GM18499 (cell line): ENCODE results near the gene GET4.
"Not testable (repeated sequence)": the region's sequence is repeated elsewhere in the genome, so short reads cannot be mapped to it uniquely, and the experiment has no call there.

Experiments used
- ATAC-seq: cut with Tn5 transposase; IDR thresholded peaks from one replicate; pipeline ENCODE4 v1.9.1; 2021; ENCODE audit warnings: moderate number of reproducible peaks; ENCODE audit not compliant: insufficient read depth, unreplicated experiment

The GET4 gene

DNA sequence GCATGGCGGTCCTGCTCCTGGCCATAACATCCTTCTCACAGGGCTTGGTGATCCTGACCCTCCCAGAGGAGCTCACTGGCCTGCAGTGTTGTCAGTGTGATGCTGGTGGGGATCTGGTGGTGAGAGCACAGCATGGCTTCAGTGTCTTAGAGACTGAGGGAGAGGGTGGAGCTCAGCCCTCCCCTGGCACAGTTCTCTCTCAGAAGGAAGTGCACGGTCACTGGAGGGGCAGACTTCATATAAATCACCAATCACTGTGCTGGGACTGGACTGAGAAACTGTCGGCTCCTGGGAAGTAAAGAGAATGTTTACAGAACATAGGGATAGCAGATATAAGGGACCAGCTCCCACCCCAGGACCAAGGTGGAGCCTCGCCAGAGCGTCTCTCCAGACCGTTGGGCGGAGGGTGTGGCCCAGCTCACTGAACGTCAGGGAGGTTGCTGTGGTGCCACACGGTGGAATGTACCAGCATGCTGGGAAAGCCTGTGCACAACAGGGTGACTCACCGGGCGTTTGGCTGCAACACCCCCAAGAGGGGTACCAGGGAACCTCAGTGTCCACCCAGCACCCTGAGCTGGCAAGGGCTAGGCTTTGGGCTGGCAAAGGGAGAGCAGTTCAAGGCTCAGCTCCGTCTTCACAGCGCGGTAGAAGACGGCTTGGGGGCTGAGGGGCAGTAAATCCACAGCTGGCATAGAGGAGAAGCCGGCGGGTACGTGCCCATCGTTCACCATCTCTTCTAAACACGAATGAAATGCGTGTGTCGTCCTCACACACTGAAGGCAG, 8.8 kb upstream of the GET4 start:
- ATAC-seq, result no peak

DNA sequence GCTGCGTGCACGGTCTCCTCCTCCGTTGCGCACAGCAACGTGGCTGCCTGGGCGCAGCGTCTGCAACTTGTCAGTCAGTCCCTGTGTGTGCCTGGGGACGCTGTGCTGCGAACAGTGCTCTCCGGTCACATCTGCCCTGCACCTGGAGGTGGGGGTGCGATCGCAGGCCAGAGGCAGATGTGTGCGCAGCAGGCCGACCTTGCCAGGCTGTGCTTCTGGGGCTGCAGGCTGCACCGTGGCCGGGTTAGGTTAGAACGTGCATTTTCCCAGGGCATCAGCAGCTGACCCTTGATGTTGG, 8.2 kb upstream of the GET4 start:
- no peak for ATAC-seq

DNA sequence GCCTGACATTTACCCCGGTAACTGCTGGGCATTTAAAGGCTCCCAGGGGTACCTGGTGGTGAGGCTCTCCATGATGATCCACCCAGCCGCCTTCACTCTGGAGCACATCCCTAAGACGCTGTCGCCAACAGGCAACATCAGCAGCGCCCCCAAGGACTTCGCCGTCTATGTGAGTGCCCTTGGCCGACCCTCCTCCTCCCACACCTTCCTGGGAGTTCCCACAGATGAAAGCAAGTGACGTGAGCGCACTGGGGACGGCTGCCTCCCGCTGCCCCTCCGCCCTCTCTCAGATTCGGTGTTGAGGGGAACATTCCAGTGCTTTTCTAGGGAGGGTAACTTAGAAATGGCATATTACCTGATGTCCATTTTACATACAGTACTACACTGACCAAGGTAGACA, 7.0 kb upstream of the GET4 start:
- ATAC-seq, result no peak

DNA sequence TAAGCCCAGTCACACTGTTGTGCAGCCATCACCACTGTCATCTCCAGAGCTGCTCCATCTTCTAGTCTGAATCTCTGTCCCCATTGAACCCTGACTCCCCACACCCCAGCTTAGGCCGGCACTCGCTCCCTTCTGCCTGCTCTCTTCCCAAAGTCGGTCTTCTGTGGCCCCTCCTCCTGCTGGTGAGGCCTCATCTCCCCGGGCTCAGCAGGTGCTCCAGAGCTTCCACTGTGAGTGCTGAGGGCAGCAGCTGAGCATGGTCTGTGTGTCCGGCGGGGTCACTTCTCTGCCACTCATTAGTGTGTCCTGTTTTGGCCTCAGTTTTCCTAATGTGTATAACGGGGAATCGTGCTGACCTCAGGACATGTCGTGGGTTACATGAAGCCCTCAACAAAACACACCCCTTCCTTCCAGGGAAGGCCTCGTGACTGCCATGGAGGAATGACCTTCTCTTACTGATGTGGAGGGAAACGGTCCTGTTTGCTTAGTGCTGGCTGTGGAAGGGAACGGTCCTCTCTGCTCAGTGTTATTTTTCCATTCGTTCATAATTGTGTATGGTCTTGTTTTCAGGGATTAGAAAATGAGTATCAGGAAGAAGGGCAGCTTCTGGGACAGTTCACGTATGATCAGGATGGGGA, 4.3 kb upstream of the GET4 start:
- no peak for ATAC-seq

DNA sequence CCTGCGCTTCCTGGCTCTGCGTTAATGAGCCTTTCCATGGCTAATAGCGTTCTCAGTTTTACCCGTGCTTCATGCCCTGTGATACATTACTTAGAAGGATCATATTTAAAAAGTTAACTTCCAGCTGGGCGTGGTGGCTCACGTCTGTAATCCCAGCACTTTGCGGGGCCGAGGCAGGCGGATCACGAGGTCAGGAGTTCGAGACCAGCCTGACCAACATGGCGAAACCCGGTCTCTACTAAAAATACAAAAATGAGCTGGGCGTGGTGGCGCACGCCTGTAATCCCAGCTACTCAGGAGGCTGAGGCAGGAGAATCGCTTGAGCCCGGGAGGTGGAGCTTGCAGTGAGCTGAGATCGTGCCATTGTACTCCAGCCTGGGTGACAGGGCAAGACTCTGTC, 3.7 kb upstream of the GET4 start:
- not testable (repeated sequence) for ATAC-seq

DNA sequence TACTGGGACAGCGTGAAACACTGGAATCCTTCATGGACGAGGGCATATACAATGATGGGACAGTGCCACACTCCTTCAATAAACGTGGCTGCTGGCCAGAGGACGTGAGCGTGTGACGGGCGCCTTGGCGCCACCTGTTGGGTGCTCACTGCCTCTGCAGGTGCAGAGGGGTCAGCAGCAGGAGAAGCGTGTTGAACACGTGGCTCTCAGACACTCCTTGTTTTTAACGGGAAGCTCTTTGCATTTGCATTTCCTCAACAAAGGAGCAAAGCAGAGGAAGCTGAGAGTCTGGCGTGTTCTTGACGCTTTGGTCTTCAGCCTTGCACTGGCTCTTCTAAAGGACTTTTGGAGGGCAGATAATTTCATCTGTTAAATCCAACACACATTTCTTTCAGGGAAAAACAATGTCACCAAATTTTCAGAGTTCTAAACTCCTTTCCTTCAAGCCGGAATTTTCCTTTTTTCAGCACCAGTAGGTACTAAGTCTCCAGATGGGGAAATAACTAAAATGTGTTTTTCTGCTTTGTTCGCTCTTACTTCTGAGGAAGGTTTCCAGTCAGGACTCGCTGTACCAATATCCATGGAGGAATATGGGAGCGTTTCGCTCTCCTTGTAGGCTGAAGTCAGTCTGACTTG, 2.9 kb upstream of the GET4 start:
- no peak for ATAC-seq

DNA sequence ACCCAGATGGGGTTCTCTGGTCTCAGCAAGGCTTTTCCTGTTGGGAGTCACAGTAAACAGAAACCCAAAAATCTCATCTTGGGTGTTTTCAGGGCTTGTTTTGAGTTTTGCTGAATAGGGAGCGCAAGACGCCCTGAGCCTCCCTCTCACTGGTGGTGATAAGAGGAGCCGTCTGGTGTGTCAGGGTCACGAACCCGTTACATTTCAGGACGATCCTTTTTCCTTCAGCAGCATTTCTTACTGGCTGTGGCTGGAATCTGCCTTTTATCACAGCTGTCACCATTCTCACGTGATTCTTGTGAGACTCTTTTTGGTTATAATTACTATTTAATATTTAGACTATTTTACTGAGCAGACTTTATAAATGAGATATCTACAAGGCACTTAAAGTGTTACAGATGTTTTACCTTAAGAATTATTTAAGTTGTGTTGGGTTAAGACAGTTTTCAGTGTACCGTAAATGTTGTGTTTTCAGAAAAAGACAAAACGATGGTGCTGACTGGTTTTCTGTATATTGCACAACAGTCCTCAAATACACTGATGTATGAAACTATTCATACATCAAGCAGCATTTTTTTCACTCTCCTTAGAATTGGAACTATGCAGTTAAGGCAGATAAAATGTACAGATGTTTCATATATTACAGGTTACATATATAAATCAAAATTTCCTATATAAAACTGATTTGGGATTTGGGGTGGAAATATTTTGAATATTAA, 2.2 kb upstream of the GET4 start:
- ATAC-seq, result no peak

DNA sequence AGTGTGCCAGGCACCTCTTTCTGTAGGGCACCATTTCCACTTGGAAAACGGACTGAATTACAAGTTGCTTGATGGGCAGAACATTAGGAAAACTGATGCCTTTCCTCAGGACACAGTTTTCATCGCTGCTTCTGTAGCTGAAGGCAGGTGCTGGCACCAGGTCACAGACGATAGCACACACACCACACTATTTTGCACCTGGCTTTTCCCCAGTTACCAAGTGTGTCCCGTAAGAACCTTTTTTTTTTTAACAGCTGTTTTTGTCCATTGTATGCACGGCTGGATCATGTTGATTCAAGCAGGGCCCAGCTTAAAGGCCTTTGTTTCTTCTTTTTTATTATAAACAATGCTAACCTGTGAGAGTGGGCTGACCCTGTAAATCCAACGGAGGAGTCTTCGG, 1.3 kb upstream of the GET4 start:
- ATAC-seq, result no peak

DNA sequence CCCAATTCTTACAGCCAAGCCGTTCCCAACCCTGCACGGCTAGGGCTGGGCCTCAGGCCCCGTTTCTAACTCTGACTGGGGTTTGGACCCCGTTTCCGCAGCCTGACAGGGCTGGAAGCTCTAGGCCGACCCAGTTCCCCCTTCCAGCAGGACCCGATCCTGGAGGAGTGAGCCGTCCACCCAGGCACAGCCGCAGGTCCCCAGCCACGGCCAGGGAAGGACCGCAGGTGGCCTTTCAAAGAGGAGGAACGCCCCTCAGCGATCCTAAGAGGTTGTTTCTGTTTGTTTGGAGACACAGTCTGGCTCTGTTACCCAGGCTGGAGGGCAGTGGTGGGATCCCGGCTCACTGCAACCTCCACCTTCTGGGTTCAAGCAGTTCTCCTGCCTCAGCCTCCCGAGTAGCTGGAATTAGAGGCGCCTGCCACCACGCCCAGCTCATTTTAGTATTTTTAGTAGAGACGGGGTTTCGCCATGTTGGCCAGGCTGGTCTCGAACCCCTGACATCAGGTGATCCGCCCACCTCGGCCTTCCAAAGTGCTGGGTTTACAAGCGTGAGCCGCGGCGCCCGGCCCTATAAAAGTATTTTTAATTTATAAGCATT, 778 bp upstream of the GET4 start:
- no peak for ATAC-seq

DNA sequence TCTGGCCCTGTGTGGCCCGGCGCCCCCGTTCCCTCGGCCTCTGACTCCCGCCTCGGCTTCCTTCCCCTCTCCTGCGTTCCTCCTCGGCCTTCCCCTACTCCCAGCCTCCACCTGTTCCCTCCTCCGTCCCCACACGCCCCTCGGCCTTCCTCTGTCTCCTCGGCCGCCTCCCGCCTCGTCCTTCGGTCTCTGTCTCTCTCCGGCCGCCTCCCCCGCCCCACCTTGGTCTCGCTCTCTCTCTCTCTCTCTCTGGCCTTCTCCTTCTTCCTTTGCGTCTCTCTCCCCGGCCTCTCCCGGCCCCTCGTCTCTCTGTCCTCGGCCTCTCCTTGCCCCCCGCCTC, 588 bp downstream of the GET4 start:
- no peak for ATAC-seq

DNA sequence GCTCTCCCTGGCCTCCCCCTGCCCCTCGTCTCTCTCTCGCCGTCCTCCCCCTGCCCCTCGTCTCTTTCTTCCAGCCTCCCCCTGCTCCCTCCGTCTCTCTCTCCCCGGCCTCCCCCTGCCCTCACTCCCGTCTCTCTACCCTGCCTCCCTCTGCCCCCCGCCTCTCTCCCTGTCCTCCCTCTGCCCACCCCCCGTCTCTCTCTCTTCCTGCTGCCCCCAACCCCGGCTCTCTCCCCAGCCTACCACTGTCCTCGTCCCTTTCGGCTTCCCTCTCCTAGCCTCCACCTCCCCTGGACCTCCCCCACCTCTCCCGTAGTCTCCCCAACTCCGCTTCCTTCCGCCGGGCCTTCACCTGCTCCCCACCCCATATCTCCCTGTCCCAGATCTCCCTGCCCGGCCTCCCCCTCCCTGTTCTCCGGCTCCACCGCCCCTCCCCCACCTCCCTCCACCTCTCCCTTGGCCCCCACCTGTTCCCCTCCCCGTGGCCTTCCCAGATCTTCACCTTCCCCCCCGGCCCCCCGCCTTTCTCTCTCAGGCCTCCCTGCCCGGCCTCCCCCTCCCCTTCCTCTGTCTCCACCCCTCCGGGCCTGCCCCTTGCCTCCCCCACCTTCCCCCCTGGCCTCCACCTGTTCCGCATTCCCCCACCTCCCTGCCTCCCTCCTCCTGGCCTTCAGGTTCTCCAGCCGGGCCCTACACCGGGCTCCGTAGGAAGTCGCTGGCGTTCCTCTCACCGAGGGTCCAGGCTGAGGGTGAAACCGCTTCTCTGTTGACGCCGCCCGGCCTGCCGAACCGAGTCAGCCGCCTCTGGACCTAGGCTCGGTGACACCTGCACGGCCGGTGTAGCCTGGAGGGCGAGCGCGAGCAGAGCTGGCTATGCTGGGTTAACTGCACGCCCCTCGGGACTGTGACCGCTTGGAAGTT, 1.2 kb downstream of the GET4 start:
- ATAC-seq, result no peak

DNA sequence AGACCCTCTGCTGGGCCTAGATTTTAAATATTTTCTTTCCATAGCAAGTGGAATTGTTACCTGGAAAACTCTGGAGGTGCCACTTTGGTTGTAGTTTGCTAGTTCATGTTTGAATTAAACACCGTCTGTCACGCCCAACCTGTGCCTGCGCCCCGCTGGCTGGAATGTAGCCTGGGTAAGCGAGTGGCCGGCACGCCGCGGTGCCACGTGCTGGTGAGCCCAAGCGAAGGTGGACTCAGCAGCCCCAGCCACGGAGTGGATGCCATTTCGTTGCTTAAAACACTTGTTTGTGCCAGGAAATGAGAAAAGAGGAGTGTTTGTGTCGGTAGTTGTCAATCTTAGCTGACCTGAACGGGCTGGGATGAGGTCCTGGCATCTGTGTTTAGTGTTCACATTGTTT, 2.7 kb downstream of the GET4 start:
- ATAC-seq, result no peak

DNA sequence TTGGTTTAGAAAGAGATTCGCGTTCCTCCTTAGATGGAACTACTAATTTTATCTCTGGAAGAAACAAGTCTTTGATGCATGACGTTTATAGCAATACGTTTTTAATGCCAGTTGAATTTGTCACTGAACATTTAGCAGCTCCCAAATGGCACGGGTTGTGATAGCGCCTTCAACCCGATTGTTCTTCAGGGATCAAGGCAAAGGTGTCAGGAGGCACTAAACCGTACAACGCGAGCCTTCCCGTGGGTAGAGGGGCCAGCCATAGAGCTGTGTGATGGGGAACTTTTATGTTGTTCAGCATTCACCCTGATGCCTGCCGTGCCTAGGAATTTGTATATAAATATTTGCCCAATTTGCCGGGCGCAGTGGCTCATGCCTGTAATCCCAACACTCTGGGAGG, 3.4 kb downstream of the GET4 start:
- ATAC-seq, result no peak

DNA sequence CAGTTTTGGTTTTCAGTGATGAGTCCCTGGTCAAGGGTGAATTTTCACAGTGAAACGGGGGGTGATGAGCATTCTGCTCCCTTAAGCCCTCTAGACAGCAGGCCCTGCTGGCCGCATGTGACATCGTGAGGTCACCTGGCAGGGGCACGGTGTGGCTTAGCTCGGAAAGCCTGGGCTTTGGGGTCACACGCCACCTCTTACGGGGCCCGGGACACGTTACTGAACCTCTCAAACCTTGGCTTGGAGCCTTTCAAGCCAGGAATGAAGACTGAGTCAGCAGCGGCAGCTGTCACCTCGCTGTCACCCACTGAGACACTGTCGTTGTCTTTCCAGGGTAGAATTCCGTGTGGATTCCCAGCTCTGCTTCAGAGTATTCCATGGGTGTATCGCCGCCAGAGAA, 4.1 kb downstream of the GET4 start:
- no peak for ATAC-seq

DNA sequence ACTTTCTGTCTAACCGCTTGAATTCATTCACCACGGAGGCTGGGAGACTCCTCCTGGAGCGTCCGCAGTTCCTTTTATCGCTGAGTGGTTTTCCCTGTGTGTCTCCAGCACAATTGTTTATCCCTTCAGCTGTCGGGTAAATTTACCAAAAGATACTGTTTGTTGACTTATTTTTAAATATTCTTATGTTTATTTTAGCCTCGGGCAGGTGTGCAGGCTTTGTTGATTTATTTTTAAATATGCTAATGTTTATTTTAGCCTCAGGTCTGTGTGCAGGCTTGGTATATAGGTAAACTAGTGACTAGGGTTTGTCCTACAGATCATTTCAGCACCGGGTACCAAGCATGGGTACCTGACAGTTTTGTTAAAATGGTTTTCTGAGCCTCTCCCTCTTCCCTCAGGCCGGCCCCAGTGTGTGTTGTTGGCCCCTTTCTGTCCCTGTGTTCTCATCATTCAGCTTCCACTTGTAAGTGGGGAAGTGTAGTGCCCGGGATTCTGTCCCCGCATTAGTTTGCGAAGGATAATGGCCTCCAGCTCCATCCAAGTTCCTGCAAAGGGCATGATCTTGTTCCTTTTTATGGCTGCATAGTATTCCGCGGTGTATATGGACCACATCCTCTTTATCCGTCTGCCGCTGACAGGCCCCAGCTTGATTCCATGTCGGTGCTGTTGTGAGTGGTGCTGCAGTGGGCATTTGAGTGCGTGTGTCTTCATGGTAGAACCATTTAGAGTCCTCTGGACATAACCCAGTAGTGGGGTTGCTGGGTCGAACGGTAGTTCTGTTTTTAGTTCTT, 5.3 kb downstream of the GET4 start:
- ATAC-seq, result no peak

DNA sequence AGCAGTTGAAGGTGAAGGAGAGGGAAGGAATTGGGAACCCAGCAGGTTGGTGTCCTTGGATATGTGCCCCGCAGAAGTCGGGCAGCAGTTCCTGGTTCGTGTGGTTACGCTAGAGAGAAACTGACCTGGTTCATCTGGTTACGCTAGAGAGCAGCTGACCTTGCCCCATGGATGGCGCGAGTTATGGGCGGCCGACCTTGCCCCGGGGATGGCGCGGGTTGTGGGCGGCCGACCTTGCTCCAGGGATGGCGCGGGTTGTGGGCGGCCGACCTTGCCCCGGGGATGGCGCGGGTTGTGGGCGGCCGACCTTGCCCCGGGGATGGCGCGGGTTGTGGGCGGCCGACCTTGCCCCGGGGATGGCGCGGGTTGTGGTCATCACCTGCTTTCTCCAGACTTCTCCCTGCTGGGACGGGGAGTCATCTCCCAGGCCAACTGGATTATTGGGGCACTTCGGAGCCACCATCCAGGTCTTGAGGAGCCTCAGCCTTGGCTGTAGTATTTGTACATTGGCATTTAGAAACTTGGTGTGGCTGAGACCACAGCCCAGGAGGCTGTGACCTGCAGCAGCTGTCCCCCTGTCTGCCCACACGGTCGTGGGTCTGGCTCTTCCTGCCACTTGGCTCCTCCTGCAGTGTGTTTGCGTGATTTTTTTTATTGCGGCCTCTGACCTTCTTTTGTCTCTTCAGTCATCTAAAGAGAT, 6.1 kb downstream of the GET4 start:
- no peak for ATAC-seq

DNA sequence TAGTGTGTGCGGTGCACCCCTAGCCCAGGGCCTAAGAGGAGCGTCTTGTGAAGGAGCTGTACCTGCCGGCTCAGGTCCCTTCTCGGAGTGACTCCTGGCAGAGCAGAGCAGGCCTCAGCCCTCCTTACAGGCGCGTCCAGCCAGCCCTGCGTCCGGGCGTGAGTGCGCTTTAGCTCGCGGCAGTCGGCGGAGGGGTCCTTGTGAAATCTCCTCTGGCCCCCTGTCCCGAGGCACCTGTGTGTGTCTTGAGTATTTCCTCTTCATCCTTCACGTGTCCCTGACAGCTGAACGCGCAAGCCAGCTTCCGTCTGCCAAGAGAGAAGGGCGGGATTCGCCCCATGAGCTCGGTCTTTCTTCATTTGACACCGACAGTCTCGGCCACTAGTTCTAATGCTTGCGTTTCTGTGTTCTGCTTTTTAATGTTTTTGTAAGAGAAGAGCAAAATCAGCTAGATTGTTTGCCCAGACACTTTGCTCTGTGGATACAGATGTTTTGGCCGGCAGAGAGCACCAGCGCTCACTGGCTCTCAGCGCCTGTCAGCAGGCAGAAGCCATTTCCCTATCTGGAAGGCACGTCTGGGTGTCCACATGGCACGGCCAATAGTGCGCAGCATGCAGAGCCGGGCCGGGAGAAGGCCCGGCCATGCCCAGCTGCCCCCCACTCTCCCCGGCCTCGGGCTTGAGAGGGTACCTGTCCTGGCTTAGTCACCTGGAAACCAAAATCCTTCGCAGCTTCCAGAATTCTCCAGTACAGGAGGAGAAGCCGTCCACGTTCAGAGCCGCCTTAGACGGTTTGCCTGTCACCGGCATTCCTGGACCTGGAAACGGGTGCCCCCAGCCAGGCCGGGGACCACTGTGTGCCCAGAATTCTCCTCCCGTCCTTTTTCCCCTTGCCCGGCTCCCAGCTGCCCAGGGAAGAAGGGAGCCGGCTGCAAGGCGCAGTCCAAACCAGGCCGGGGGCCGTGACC, 7.0 kb downstream of the GET4 start:
- no peak for ATAC-seq
